Activated T-helper 1 cell treated with anti-CD3 and anti-CD28 coated beads, Interleukin-12 subunit alpha, Interleukin-12 subunit beta, Interleukin-2, Interleukin-4 antibody, amounts not matched to agents 30 ng/mL and 10 ng/mL and 1 ng/mL, durations not matched to agents 14 hours and 24 hours and 36 hours (primary cell): ENCODE results near the gene WNT3. TPM values are rescaled to one million over a fixed set of nuclear protein-coding genes. Genes with fewer than 3 reads are reported as not detected.

ENCODE experiments used
- DNase-seq: peaks from one replicate; pipeline ENCODE4 v3.0.0; 2021; ENCODE audit warnings: low spot score
- H3K27ac Mint-ChIP-seq: one replicate; pipeline ENCODE4 v1.8.0; 2021; ENCODE audit warnings: mild to moderate bottlenecking, mixed read lengths
- H3K27me3 Mint-ChIP-seq: one replicate; pipeline ENCODE4 v1.8.0; 2022; ENCODE audit warnings: mild to moderate bottlenecking, moderate library complexity, mixed read lengths; ENCODE audit not compliant: insufficient read depth
- H3K36me3 Mint-ChIP-seq: one replicate; pipeline ENCODE4 v1.8.0; 2021; ENCODE audit warnings: low read depth, mixed read lengths
- H3K4me1 Mint-ChIP-seq: one replicate; pipeline ENCODE4 v1.8.0; 2021; ENCODE audit warnings: low read depth, mixed read lengths
- H3K4me3 Mint-ChIP-seq: one replicate; pipeline ENCODE4 v1.8.0; 2021; ENCODE audit warnings: mild to moderate bottlenecking, moderate library complexity, mixed read lengths
- H3K9me3 Mint-ChIP-seq: one replicate; pipeline ENCODE4 v1.8.0; 2021; ENCODE audit warnings: mixed read lengths
- intact Hi-C: fragments of 100-400 bp; cut with micrococcal nuclease; formaldehyde crosslinking; loops from one replicate; pipeline ENCODE4 v1.15.1; 2024
- total RNA-seq: library from RNA; stranded (reverse); gene quantifications from 2 replicates; pipeline ENCODE4 v1.2.3, GENCODE V29; 2022

WNT3 gene
- total RNA-seq, 1 donor from 2014 or later: 0.05 TPM

GRCh38 chr17:46785696-46786095, 32.8 kb downstream of the WNT3 start:
- Mint-ChIP-seq H3K36me3 (no peaks in the 10 kb centered on the region), H3K27me3 (no peaks in the 10 kb centered on the region), H3K9me3 (no peaks in the 10 kb centered on the region), H3K27ac (no peak overlapping the region), H3K4me1 (peaks cover 3% of the 10 kb centered on the region), H3K4me3 (no peak overlapping the region)
- no peak for DNase-seq
- intact Hi-C loops: no loop called here

GRCh38 chr17:46783031-46783593, 35.4 kb downstream of the WNT3 start:
- intact Hi-C loops: no loop called here
- no peaks in the 10 kb centered on the region for H3K9me3 Mint-ChIP-seq
- H3K27ac Mint-ChIP-seq: no peak overlapping the region
- no peaks in the 10 kb centered on the region for H3K4me1 Mint-ChIP-seq
- H3K27me3 Mint-ChIP-seq: no peaks in the 10 kb centered on the region
- no peak for DNase-seq
- no peaks in the 10 kb centered on the region for H3K36me3 Mint-ChIP-seq
- H3K4me3 Mint-ChIP-seq: no peak overlapping the region

GRCh38 chr17:46782250-46782953, 36.1 kb downstream of the WNT3 start:
- Mint-ChIP-seq H3K9me3 (no peaks in the 10 kb centered on the region), H3K36me3 (no peaks in the 10 kb centered on the region), H3K27me3 (peaks cover 3% of the 10 kb centered on the region), H3K4me3 (no peak overlapping the region), H3K4me1 (no peaks in the 10 kb centered on the region), H3K27ac (no peak overlapping the region)
- DNase-seq: no peak
- intact Hi-C loops: no loop called here

- no peak overlapping the region for H3K4me3 Mint-ChIP-seq
- H3K36me3 Mint-ChIP-seq: no peaks in the 10 kb centered on the region
- H3K4me1 Mint-ChIP-seq: no peaks in the 10 kb centered on the region
- no peak overlapping the region for H3K27ac Mint-ChIP-seq
- H3K27me3 Mint-ChIP-seq: peaks cover 7% of the 10 kb centered on the region
- no peaks in the 10 kb centered on the region for H3K9me3 Mint-ChIP-seq
- intact Hi-C loops: no loop called here
- DNase-seq: no peak
Measured at GRCh38 chr17:46780003-46780373, 38.5 kb downstream of the WNT3 start.

GRCh38 chr17:46777943-46778915, 40.3 kb downstream of the WNT3 start:
- H3K4me1 Mint-ChIP-seq: no peaks in the 10 kb centered on the region
- H3K27me3 Mint-ChIP-seq: peaks cover 19% of the 10 kb centered on the region
- no peak overlapping the region for H3K27ac Mint-ChIP-seq
- DNase-seq: no peak
- no peaks in the 10 kb centered on the region for H3K9me3 Mint-ChIP-seq
- no peaks in the 10 kb centered on the region for H3K36me3 Mint-ChIP-seq
- intact Hi-C loops: no loop called here
- H3K4me3 Mint-ChIP-seq: no peak overlapping the region

DNA sequence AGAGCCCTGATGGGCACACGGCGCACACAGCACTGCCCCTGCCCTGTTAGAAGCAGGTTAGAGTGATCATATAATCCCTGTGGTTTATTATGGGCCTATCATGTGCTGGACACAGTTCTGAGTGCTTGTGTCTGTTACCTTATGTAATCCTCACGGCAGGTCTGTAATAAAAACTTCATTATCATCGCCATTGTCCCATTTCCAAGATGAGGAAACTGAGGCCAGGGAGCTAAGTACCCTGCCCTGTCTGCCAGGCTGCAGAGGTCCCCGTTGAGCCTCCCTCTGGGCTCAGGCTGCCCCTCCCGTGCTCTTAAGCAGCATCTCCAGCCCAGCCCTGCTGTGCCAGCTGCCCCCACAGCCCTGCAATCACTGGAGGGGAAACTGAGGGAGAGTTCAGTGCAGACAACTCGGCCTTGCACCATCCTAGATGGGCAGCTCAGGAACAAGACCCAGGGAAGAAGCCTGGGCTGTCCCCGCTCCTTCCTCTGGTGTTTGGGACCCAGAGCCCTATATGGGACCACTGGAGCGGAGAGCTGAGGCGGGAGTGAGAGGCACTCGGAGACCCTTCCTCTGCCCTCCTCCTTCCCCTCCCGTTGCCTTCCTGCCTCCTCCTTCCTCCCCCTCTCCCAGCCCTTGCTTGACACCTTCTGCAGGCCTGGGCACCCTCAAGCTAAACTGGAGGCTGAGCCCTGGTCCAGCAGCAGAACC, 42.0 kb downstream of the WNT3 start:
- Mint-ChIP-seq H3K4me1 (peaks cover 5% of the 10 kb centered on the region), H3K36me3 (no peaks in the 10 kb centered on the region), H3K4me3 (no peak overlapping the region), H3K27me3 (peaks cover 30% of the 10 kb centered on the region), H3K9me3 (no peaks in the 10 kb centered on the region), H3K27ac (no peak overlapping the region)
- no peak for DNase-seq
- intact Hi-C loops: no loop called here

DNA sequence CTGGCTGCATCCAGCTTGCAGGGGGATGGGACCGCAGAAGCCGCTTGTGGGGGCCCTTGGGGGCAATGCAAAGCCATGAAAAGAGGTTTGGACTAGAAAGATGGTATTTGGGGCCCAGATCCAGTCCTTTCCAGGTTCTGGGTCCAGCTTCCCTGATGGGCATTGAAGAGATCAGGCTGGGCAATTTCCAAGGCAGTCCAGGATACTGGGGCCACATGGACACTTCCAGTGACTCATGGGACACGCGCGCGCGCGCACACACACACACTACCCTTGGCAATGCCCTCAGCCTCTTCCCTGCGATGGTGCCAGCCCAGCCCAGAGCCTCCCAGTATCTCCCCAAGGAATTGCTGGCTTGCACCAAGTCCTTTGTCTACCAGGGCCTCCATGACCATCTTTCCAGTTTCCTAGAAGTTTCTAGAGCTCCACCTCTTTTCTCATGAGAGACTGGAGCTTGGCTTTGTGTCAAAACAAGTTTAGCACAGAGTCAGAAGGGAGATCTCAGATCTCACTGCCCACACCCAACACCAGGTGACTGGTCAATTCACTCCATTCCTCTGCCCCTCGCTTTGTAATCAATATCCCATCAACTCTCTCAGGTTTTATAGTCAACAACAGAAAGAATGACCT, 44.3 kb downstream of the WNT3 start:
- intact Hi-C loops: no loop called here
- Mint-ChIP-seq H3K27me3 (peaks cover 45% of the 10 kb centered on the region), H3K36me3 (no peaks in the 10 kb centered on the region), H3K9me3 (no peaks in the 10 kb centered on the region), H3K4me1 (peaks cover 5% of the 10 kb centered on the region), H3K4me3 (no peak overlapping the region), H3K27ac (no peak overlapping the region)
- no peak for DNase-seq

GRCh38 chr17:46773676-46774075, 44.8 kb downstream of the WNT3 start:
- intact Hi-C loops: no loop called here
- Mint-ChIP-seq H3K36me3 (no peaks in the 10 kb centered on the region), H3K27ac (no peak overlapping the region), H3K4me1 (peaks cover 5% of the 10 kb centered on the region), H3K9me3 (no peaks in the 10 kb centered on the region), H3K4me3 (no peak overlapping the region), H3K27me3 (peaks cover 48% of the 10 kb centered on the region)
- no peak for DNase-seq

- intact Hi-C loops: no loop called here
- Mint-ChIP-seq H3K36me3 (no peaks in the 10 kb centered on the region), H3K4me3 (peak overlapping the region; percentile 72), H3K4me1 (peaks cover 5% of the 10 kb centered on the region), H3K9me3 (no peaks in the 10 kb centered on the region), H3K27me3 (peaks cover 50% of the 10 kb centered on the region), H3K27ac (no peak overlapping the region)
- no peak for DNase-seq
Measured at GRCh38 chr17:46773221-46773605, 45.3 kb downstream of the WNT3 start.

DNA sequence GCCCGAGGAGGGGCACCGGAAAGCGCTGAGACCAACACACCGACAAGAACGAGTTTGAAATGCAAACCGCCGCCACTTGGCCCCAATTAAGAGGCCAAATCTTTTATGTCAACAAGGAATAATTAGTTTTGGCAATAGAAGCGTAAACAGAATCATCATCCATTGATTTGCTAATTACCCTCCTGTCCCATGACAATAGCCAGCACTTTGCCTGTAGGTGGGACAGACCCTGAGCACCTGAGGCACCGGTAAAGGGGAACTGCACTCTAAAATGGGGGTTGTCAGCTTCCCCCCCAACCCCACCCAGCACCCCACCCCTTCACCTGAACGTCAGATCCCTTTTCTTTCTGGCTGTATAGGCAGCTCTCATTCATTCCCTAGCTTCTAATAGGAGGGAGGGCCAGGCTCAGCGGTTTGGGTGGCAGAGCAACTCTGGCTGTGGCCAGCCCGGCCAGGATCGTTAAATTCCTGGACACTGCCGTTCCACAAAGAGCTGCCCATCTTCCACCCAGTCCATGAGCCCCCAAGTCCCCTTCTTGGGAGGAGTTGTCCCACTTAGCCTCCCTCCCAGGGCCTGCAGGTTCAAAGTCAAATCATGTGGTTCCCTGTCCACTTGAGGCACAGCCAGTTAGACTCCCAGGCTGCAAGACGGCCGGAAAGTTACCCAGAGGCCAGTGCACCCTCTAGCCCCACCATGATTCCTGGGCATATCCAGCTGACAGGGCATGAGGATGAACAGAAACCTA, 45.8 kb downstream of the WNT3 start:
- intact Hi-C loops: no loop called here
- H3K27ac Mint-ChIP-seq: peak overlapping the region; percentile 55
- no peak for DNase-seq

GRCh38 chr17:46771561-46772474, 46.7 kb downstream of the WNT3 start:
- intact Hi-C loops: no loop called here
- DNase-seq: no peak

More for the DNA sequence above, 45.8 kb downstream of the WNT3 start:
- H3K9me3 Mint-ChIP-seq: no peaks in the 10 kb centered on the region
- peak overlapping the region; percentile 75 for H3K4me3 Mint-ChIP-seq
- peaks cover 49% of the 10 kb centered on the region for H3K27me3 Mint-ChIP-seq
- peaks cover 5% of the 10 kb centered on the region for H3K4me1 Mint-ChIP-seq
- H3K36me3 Mint-ChIP-seq: no peaks in the 10 kb centered on the region

More at GRCh38 chr17:46771561-46772474, 46.7 kb downstream of the WNT3 start:
- Mint-ChIP-seq H3K27ac (no peak overlapping the region), H3K9me3 (no peaks in the 10 kb centered on the region), H3K4me3 (peak overlapping the region; percentile 75), H3K36me3 (no peaks in the 10 kb centered on the region), H3K4me1 (peaks cover 5% of the 10 kb centered on the region), H3K27me3 (peaks cover 47% of the 10 kb centered on the region)
